Chondrocyte (in vitro differentiated cells): ENCODE measurements around the gene SEPTIN14. TPM values are rescaled to one million over a fixed set of nuclear protein-coding genes. Genes with fewer than 3 reads are reported as not detected.

Source experiments
- total RNA-seq: library from RNA; stranded (reverse); gene quantifications from 3 replicates; pipeline ENCODE4 v1.2.1, GENCODE V29; 2021

The SEPTIN14 gene
- total RNA-seq, 1 donor from 2014 or later = not detected

Other genes with a start within 250 kb of the SEPTIN14 start
- 2.8 to 3.6 TPM (median 3.5 TPM) in 3 replicates for gene ZNF713, start 24.7 kb upstream of the SEPTIN14 start, total RNA-seq
- gene MRPS17, start 89.1 kb upstream of the SEPTIN14 start, total RNA-seq = 11.8 to 13.0 TPM (median 11.9 TPM) in 3 replicates
- 37.3 to 43.4 TPM (median 43.0 TPM) in 3 replicates for gene NIPSNAP2, start 101.8 kb upstream of the SEPTIN14 start, total RNA-seq
- 11.4 to 37.5 TPM (median 35.9 TPM) in 3 replicates for gene PSPH, start 188.7 kb upstream of the SEPTIN14 start, total RNA-seq
- 97.2 to 123 TPM (median 101 TPM) in 3 replicates for gene CCT6A, start 189.0 kb upstream of the SEPTIN14 start, total RNA-seq
- 158 to 182 TPM (median 160 TPM) in 3 replicates for gene SUMF2, start 201.5 kb upstream of the SEPTIN14 start, total RNA-seq
- gene PHKG1, start 230.2 kb upstream of the SEPTIN14 start, total RNA-seq = 0.15 to 0.62 TPM (median 0.24 TPM) in 3 replicates
- gene CHCHD2, start 243.7 kb upstream of the SEPTIN14 start, total RNA-seq = 119 to 232 TPM (median 120 TPM) in 3 replicates